ES-I3 (cell line): Measurements from ENCODE around the gene VSIG10L2.

ENCODE experiments used
- H3K36me3 ChIP-seq: 2 replicates; pipeline ENCODE4 v1.6.1; 2013; ENCODE audit warnings: mild to moderate bottlenecking, low read length, control low read depth, moderate library complexity; ENCODE audit not compliant: insufficient read depth
- H3K4me1 ChIP-seq: 2 replicates; pipeline ENCODE4 v1.6.1; 2013; ENCODE audit warnings: mild to moderate bottlenecking, control low read depth, low read length; ENCODE audit not compliant: insufficient read depth
- H3K9ac ChIP-seq: 2 replicates; pipeline ENCODE4 v1.6.1; 2013; ENCODE audit warnings: low read depth, mild to moderate bottlenecking, low read length, moderate library complexity
- H3K9me3 ChIP-seq: 2 replicates; pipeline ENCODE4 v1.6.1; 2013; ENCODE audit warnings: mild to moderate bottlenecking, low read length, moderate library complexity; ENCODE audit not compliant: control insufficient read depth, insufficient read depth

VSIG10L2 gene

DNA sequence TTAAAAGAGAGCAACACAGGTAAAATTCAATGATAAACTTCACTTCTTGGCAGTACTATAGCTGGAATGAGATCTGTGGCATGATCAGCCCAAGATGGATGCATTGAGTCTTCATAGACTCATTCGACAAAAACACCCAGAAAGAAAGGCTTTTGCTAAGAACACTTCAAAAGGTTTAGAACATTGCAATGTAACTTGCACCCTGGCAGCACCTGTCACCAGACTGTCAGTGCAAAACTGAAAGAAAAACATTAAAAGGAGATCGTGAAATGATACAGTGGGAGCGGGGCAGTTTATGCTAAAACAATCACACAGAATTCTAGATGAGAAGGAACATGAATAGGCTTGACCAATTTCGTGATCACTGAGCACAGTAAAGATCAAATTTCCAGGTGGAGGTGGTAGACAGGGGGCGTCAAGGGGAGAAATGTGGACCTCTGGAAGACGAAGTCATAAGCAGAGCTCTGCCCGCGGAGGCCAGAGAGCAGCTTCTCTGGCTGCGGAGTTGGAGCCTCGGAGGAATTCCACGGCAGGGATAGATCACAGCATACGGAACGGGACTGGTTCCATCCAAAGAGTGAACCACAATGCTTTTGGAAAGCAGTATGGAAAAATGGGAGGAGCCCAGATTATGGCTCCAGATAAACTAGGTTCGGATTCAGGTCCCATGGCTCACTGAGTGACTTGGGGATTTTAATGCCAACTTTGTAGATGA is 11.9 kb downstream of the VSIG10L2 start:
- no peaks in the 10 kb centered on the region for H3K9me3 ChIP-seq
- H3K4me1 ChIP-seq, result no peaks in the 10 kb centered on the region
- no peak overlapping the region for H3K9ac ChIP-seq
- H3K36me3 ChIP-seq, result peaks cover 9% of the 10 kb centered on the region; the same call in 1 of the 2 replicates

DNA sequence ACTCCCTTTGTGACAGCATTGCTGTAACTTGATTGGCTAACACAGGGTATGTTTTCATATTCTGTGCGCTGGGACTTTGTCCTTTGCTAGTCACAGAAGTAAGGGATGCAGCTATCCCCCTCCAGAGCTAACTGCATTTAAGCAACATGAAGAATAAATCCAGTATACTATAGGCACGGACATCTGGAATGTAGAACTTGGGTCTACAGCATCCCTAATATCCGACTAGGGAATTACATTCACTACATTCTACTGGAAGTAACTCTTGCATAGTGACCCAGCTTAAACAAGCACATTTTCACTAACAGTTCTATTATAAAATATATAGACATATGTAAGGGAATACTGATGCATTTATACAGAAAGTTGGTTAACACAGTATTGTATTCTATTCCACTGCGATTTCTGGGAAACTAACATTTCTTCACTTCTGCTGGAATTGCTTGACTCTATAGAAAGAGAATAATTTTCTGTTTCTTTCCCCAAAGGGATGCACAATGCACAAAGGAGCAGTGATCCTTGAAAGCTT is 13.1 kb downstream of the VSIG10L2 start:
- Histone ChIP-seq H3K9ac (no peak overlapping the region), H3K36me3 (peaks cover 9% of the 10 kb centered on the region; the same call in 1 of the 2 replicates), H3K4me1 (no peaks in the 10 kb centered on the region), H3K9me3 (no peaks in the 10 kb centered on the region)

DNA sequence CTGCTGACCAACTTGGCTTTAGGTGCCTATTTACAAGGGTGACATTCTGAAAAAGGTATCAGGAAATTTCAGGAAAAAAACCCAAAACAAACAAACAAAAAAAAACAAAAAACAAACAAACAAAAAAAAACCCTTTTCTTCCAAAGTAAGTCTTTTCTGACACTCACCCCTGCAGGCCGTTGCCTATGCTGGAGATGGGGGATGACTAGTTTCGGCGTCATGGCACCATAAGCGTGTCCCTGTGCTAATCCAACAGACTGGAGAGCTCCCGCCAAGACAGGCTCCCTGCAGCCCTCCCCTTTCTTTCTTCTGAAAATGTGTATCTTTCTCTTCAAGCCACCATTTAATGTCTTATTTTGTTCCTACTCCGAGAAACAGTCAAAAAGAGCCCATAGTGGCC is 13.7 kb downstream of the VSIG10L2 start:
- peaks cover 9% of the 10 kb centered on the region; the same call in 1 of the 2 replicates for H3K36me3 ChIP-seq
- no peaks in the 10 kb centered on the region for H3K4me1 ChIP-seq
- H3K9ac ChIP-seq, result no peak overlapping the region
- H3K9me3 ChIP-seq, result no peaks in the 10 kb centered on the region

DNA sequence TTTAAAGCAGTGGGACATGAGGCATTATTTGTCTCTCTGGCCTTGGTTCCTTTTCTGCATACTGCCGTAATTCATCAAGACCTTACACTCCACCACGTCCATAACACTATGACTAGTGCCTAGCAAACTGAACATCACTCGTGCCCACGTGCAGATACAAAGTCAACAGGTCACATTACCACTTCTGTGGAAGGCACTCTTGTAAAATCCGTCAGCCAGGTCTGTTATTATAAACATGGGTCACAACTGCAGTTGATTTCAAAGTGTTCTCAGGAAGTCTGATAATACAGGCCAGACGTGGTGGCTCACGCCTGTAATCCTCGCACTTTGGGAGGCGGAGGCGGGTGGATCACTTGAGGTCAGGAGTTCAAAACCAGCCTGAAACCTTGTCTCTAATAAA is 14.1 kb downstream of the VSIG10L2 start:
- H3K9ac ChIP-seq, result no peak overlapping the region
- H3K36me3 ChIP-seq, result peaks cover 9% of the 10 kb centered on the region; the same call in 1 of the 2 replicates
- H3K4me1 ChIP-seq, result no peaks in the 10 kb centered on the region
- no peaks in the 10 kb centered on the region for H3K9me3 ChIP-seq

DNA sequence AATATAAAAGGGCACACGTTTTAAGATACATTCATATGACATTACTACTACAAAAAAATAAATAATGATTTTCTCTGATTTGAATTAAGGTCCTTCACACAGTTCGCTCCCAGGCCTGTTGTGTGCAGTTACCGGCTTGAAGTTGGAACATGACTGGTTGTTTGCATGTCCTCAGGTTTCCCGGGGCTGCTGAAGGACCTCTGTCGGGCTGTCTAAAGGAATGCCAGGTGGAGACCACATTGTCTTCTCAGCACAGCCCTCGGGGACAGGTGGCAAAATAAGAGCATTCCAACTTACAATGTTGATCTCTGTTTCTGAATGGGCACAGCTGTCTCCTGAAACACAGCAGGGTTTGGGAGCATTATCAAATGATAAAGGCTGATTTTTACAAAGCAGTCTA is 14.9 kb downstream of the VSIG10L2 start:
- Histone ChIP-seq H3K9ac (no peak overlapping the region), H3K9me3 (no peaks in the 10 kb centered on the region), H3K4me1 (no peaks in the 10 kb centered on the region), H3K36me3 (peaks cover 9% of the 10 kb centered on the region; the same call in 1 of the 2 replicates)

DNA sequence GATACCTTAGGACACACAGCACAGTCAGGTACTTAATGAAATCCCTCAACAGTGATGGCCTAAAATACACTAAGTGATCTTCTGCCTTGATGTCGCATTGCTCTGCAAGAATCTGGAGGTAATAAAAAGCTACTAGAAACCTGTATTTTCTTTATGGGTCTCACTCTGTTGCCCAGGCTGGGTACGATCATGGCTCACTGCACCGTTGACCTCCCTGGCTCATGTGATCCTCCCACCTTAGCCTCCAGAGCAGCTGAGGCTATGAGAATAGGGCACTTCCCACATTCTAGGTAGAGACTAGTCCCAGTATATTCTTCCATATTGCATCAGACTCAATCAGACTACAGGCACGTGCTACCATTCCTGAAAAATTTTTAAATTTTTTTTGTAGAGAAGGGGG is 21.7 kb downstream of the VSIG10L2 start:
- Histone ChIP-seq H3K36me3 (no peaks in the 10 kb centered on the region), H3K9ac (no peak overlapping the region), H3K4me1 (no peaks in the 10 kb centered on the region), H3K9me3 (no peaks in the 10 kb centered on the region)

DNA sequence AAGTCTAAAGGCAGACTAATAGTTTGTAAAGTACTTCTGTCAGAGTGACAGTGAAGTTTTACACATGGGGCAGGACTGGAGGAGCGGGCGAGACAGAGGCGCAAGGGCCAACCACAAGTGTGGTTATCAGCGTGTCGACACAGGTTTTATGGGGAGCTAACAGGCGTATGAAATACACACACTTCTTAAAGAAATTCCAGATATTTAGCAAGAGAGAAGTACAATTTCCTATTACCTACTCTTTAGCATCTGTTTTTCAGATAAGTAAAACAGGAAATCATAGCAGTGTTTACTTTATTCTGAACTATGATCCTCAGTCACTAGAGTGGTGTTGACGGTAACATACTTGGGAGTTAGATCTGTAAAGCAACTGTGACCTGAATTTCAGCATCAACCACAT is 22.5 kb downstream of the VSIG10L2 start:
- Histone ChIP-seq H3K9ac (no peak overlapping the region), H3K4me1 (no peaks in the 10 kb centered on the region), H3K36me3 (no peaks in the 10 kb centered on the region), H3K9me3 (no peaks in the 10 kb centered on the region)

DNA sequence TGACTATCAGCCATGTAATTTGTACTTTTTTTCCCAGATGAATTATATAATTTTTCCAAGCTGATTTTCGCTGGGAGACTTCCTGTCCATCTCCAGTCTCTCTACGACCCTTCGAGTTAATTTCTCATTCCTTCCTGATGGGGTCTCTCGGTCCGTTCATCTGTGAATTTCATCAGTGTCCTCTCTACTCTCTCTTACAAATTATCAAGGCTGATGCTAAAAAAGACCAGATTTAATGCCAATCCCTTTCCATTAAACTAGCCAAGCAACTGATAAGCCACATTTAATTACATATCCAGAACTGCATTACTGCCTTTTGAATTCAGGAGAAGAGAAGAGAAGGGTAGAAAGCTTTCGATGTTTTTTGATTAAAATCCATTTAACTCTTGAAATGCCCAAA is 25.8 kb downstream of the VSIG10L2 start:
- Histone ChIP-seq H3K9ac (no peak overlapping the region), H3K36me3 (no peaks in the 10 kb centered on the region), H3K4me1 (no peaks in the 10 kb centered on the region), H3K9me3 (no peaks in the 10 kb centered on the region)

DNA sequence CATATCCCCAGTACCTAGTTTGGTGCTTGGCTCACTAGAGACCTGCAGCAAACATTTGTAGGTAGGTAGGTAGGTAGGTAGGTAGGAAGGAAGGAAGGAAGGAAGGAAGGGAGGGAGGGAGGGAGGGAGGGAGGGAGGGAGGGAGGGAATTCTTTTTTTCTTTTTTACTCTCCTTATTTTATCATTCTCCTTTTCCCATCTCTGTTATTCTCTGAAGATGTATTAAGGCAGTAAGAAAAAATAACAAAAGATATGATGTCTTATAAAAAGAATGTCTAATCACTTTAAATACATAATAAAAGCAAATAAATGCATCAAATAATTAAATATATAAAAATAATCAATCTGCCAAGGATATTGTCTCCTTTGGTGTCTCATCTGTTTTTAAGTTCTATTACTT is 28.4 kb downstream of the VSIG10L2 start:
- Histone ChIP-seq H3K9me3 (no peaks in the 10 kb centered on the region), H3K4me1 (no peaks in the 10 kb centered on the region)

DNA sequence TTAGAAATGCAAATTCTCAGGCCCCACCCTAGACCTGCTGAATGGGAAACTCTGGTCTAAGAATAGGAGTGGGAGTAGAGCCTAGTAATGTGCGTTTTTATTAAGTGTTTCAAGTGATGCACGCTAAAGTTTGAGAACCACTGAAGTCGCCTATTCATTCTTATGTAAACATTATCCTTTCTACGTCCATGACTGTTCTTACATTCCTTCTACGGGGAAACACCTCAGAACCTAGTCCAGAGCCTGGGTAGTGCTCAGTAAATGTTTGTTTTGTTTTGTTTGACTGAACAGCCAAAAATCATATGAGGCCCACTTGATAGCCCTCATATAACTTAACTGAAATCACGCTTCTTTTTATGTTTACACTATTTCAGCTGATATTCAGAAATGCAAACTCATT is 29.8 kb downstream of the VSIG10L2 start:
- Histone ChIP-seq H3K9ac (no peak overlapping the region), H3K36me3 (no peaks in the 10 kb centered on the region), H3K4me1 (0 out of 2 replicates have a peak, but pooled peaks cover 1% of the 10 kb centered on the region), H3K9me3 (no peaks in the 10 kb centered on the region)

More for the DNA sequence above, 28.4 kb downstream of the VSIG10L2 start:
- H3K9ac ChIP-seq, result no peak overlapping the region
- H3K36me3 ChIP-seq, result no peaks in the 10 kb centered on the region

DNA sequence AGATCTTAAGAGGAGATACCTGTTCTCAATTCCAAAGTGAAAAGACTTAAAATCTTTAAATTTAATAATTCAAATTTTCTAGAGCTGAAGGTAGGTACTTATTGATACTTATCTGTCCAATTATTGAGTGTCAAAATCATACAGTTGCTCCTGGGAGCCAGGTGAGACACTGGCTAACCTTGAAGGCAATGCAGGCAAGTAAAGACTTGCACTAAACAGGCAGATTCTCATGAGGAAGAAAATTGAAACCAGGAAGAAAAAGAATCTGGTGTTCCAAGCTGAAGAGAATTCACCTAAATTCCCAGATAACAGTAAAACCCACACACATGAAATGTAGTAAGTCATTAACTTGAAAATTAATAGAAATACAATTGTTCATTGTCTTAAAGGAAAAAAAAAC is 30.3 kb downstream of the VSIG10L2 start:
- H3K36me3 ChIP-seq, result peaks cover 3% of the 10 kb centered on the region; the same call in 1 of the 2 replicates
- 0 out of 2 replicates have a peak, but pooled peaks cover 3% of the 10 kb centered on the region for H3K4me1 ChIP-seq
- no peaks in the 10 kb centered on the region for H3K9me3 ChIP-seq
- no peak overlapping the region for H3K9ac ChIP-seq

DNA sequence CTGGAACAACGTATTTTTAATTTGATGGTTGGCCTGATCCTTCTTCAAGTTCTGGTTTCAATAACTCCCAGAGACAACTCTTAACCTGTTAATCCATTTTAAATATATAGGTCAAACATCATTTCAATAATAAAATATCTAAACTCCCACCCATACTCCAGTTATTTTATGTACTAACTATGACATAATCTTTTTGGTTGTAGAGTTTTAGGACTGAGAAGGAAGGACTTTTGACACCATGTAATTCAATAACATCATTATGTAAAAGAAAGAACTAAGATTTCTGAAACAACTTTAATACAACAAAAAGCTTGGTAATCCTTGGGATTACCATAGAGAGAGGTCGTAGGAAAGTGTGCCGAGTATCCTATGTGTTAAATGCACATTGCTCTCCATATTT is 31.5 kb downstream of the VSIG10L2 start:
- peaks cover 3% of the 10 kb centered on the region; the same call in 1 of the 2 replicates for H3K36me3 ChIP-seq
- no peak overlapping the region for H3K9ac ChIP-seq
- H3K4me1 ChIP-seq, result 0 out of 2 replicates have a peak, but pooled peaks cover 3% of the 10 kb centered on the region
- H3K9me3 ChIP-seq, result no peaks in the 10 kb centered on the region

DNA sequence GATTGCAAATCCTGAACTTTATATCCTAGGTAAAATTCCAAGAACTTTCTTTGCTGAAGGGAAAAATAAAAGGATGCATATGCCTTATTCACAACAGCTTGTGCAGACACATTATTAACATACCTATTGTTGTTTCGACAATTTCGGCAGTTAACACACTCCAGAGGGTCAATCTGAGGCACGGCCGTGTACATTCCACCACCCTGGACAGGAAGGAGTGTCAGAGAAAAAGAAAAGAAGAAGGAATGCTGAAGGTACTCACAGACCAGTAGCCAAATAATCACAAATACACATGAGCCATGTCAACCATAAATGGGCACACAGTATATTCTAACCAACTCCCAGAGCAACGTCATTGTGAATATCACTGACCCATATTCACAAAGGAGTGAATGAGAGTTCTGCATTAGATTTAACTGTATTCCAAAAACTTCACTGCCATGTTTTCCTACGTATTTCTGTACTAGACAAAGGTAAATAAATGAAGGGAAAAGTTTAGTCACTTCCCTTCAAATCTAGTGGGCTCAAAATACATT is 32.4 kb downstream of the VSIG10L2 start:
- no peaks in the 10 kb centered on the region for H3K9me3 ChIP-seq
- H3K4me1 ChIP-seq, result 0 out of 2 replicates have a peak, but pooled peaks cover 3% of the 10 kb centered on the region
- peaks cover 3% of the 10 kb centered on the region; the same call in 1 of the 2 replicates for H3K36me3 ChIP-seq
- no peak overlapping the region for H3K9ac ChIP-seq

DNA sequence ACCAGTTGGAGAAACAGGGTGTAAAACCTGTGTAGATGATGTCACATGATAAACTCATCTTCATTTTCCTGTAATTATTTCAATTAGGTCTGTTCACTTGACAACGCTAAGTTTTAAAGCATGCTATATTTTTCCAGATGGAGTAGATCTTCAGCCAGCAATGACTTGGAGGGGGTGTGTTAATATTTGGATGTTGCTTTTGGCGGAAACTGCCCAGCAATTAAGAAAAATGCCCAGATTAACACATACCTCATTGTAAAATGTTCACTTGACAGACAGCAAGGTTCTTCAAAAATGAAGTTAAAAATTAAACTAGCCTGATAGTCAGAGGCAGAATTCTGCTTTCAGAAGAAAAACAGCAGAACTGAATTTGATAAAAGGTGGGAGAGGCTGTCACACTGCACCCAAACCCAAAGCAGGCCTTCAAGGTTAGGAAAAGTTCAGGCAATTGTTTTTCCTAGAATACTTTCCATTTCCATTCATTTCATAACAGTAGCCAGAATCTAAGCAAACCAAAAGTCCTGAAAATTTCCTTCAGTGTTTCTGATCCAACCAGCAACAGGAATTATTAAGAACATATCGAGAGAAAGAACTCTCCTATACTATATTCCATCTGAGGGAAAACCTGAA is 33.0 kb downstream of the VSIG10L2 start:
- H3K4me1 ChIP-seq, result 0 out of 2 replicates have a peak, but pooled peaks cover 3% of the 10 kb centered on the region
- H3K9ac ChIP-seq, result no peak overlapping the region
- peaks cover 3% of the 10 kb centered on the region; the same call in 1 of the 2 replicates for H3K36me3 ChIP-seq
- H3K9me3 ChIP-seq, result no peaks in the 10 kb centered on the region
